MM.1S (cell line): ENCODE data around the gene PRADC1.

Source experiments
- DNase-seq: peaks from one replicate; pipeline ENCODE4 v3.0.0-alpha.2; 2015
- H2AFZ ChIP-seq: fragments of 300-600 bp; sonication (generic); 2 replicates; pipeline ENCODE4 v1.6.0; 2016; ENCODE audit warnings: antibody characterized with exemption, low read length
- H3F3A ChIP-seq: fragments of 300-600 bp; sonication (generic); 2 replicates; pipeline ENCODE4 v1.6.1; 2016; ENCODE audit warnings: mild to moderate bottlenecking, antibody characterized with exemption, low read length, moderate library complexity, mixed read lengths; ENCODE audit not compliant: insufficient read depth
- H3K27ac ChIP-seq: fragments of 300-600 bp; sonication (generic); 2 replicates; pipeline ENCODE4 v1.5.1; 2016; ENCODE audit warnings: mild to moderate bottlenecking, low read length
- H3K27me3 ChIP-seq: fragments of 300-600 bp; sonication (generic); replicated peaks from 2 replicates; pipeline ENCODE4 v1.6.0; 2016; ENCODE audit warnings: low read length; ENCODE audit not compliant: insufficient read depth
- H3K36me3 ChIP-seq: fragments of 300-600 bp; sonication (generic); replicated peaks from 2 replicates; pipeline ENCODE4 v1.6.1; 2016; ENCODE audit warnings: mild to moderate bottlenecking, low read length, mixed read lengths; ENCODE audit not compliant: insufficient read depth
- H3K4me1 ChIP-seq: fragments of 300-600 bp; sonication (generic); 2 replicates; pipeline ENCODE4 v1.6.1; 2016; ENCODE audit warnings: low read length, mixed read lengths
- H3K4me2 ChIP-seq: fragments of 300-600 bp; sonication (generic); 2 replicates; pipeline ENCODE4 v1.6.0; 2016; ENCODE audit warnings: low read depth, low read length
- H3K4me3 ChIP-seq: fragments of 300-600 bp; sonication (generic); 2 replicates; pipeline ENCODE4 v1.5.1; 2016; ENCODE audit warnings: low read length, mixed read lengths
- H3K79me2 ChIP-seq: fragments of 300-600 bp; sonication (generic); 2 replicates; pipeline ENCODE4 v1.6.1; 2016; ENCODE audit warnings: mixed run types, low read length, mixed read lengths
- H3K9ac ChIP-seq: fragments of 300-600 bp; sonication (generic); 2 replicates; pipeline ENCODE4 v1.6.1; 2016; ENCODE audit warnings: low read length, mixed read lengths
- H3K9me2 ChIP-seq: fragments of 300-600 bp; sonication (generic); replicated peaks from 2 replicates; pipeline ENCODE4 v1.6.1; 2016; ENCODE audit warnings: mild to moderate bottlenecking, low read length, mixed read lengths; ENCODE audit not compliant: insufficient read depth
- H3K9me3 ChIP-seq: fragments of 300-600 bp; sonication (generic); replicated peaks from 2 replicates; pipeline ENCODE4 v1.6.1; 2016; ENCODE audit warnings: mild to moderate bottlenecking, low read length, mixed read lengths; ENCODE audit not compliant: insufficient read depth
- H4K20me1 ChIP-seq: fragments of 300-600 bp; sonication (generic); 2 replicates; pipeline ENCODE4 v1.6.1; 2016; ENCODE audit warnings: mild to moderate bottlenecking, low read length, moderate library complexity, mixed read lengths; ENCODE audit not compliant: insufficient read depth
- CTCF ChIP-seq: fragments of 300-600 bp; sonication (generic); IDR thresholded peaks from 2 replicates; pipeline ENCODE4 v1.5.1; 2016; ENCODE audit warnings: antibody characterized with exemption, low read length, mixed read lengths
- EZH2 ChIP-seq: fragments of 300-600 bp; sonication (generic); optimal IDR thresholded peaks from 2 replicates; pipeline ENCODE3; 2017; ENCODE audit warnings: low read depth, mild to moderate bottlenecking, antibody characterized with exemption, low read length, mixed read lengths
- EZH2phosphoT487 ChIP-seq: fragments of 300-600 bp; sonication (generic); IDR thresholded peaks from 2 replicates; pipeline ENCODE4 v1.6.1; 2018; ENCODE audit warnings: antibody characterized with exemption, low read length

The PRADC1 gene

GRCh38 chr2:73227086-73227485, 6.0 kb downstream of the PRADC1 start:
- H3K4me2 ChIP-seq, result no peak overlapping the region
- no peaks in the 10 kb centered on the region for H3K9me2 ChIP-seq
- H3K36me3 ChIP-seq, result no peaks in the 10 kb centered on the region; the same call in 1 of the 2 replicates
- no peaks in the 10 kb centered on the region for H3K27me3 ChIP-seq
- no peak for DNase-seq
- TF ChIP-seq EZH2 (no peak), EZH2phosphoT487 (no peak), CTCF (no peak)
- no peak overlapping the region for H3K4me3 ChIP-seq
- H3K79me2 ChIP-seq, result no peaks in the 10 kb centered on the region
- H4K20me1 ChIP-seq, result no peaks in the 10 kb centered on the region
- no peak overlapping the region for H3K27ac ChIP-seq
- no peaks in the 10 kb centered on the region for H3K4me1 ChIP-seq
- H2AFZ ChIP-seq, result no peak overlapping the region
- no peaks in the 10 kb centered on the region for H3F3A ChIP-seq
- H3K9me3 ChIP-seq, result no peaks in the 10 kb centered on the region
- no peak overlapping the region for H3K9ac ChIP-seq

GRCh38 chr2:73225513-73226360, 7.3 kb downstream of the PRADC1 start:
- H4K20me1 ChIP-seq, result no peaks in the 10 kb centered on the region
- no peak overlapping the region for H2AFZ ChIP-seq
- H3K9me2 ChIP-seq, result no peaks in the 10 kb centered on the region
- no peak overlapping the region for H3K4me2 ChIP-seq
- no peak for TF ChIP-seq EZH2phosphoT487
- no peak for TF ChIP-seq EZH2
- TF ChIP-seq CTCF, result no peak
- no peak overlapping the region for H3K4me3 ChIP-seq
- no peak for DNase-seq
- no peaks in the 10 kb centered on the region; the same call in 1 of the 2 replicates for H3K36me3 ChIP-seq
- H3K27me3 ChIP-seq, result no peaks in the 10 kb centered on the region
- no peaks in the 10 kb centered on the region for H3K4me1 ChIP-seq
- no peak overlapping the region for H3K27ac ChIP-seq
- H3K9ac ChIP-seq, result no peak overlapping the region
- H3K9me3 ChIP-seq, result no peaks in the 10 kb centered on the region
- no peaks in the 10 kb centered on the region for H3F3A ChIP-seq
- H3K79me2 ChIP-seq, result no peaks in the 10 kb centered on the region

- H3K36me3 ChIP-seq, result no peaks in the 10 kb centered on the region; the same call in 1 of the 2 replicates
- no peak for TF ChIP-seq EZH2phosphoT487
- TF ChIP-seq CTCF, result no peak
- no peak for TF ChIP-seq EZH2
- no peaks in the 10 kb centered on the region for H3F3A ChIP-seq
- H2AFZ ChIP-seq, result no peak overlapping the region
- H3K79me2 ChIP-seq, result 0 out of 2 replicates have a peak, but pooled peaks cover 3% of the 10 kb centered on the region
- no peak overlapping the region for H3K27ac ChIP-seq
- no peaks in the 10 kb centered on the region for H3K9me2 ChIP-seq
- H3K27me3 ChIP-seq, result no peaks in the 10 kb centered on the region
- no peaks in the 10 kb centered on the region for H3K9me3 ChIP-seq
- H3K9ac ChIP-seq, result no peak overlapping the region
- no peak overlapping the region for H3K4me3 ChIP-seq
- no peak overlapping the region for H3K4me2 ChIP-seq
- H4K20me1 ChIP-seq, result no peaks in the 10 kb centered on the region
- no peak for DNase-seq
- H3K4me1 ChIP-seq, result no peaks in the 10 kb centered on the region
Measured at GRCh38 chr2:73223821-73224220, 9.2 kb downstream of the PRADC1 start.
